Ishikawa (cell line): ENCODE data around the gene RBP3.

Source experiments
- CEBPB ChIP-seq: IDR thresholded peaks from 2 replicates; pipeline ENCODE4 v1.6.1; 2012
- CREB1 ChIP-seq: IDR thresholded peaks from 2 replicates; pipeline ENCODE4 v1.6.1; 2012; ENCODE audit warnings: low read depth
- EGR1 ChIP-seq: IDR thresholded peaks from 2 replicates; pipeline ENCODE4 v1.6.1; 2012
- EP300 ChIP-seq: IDR thresholded peaks from 2 replicates; pipeline ENCODE4 v1.6.1; 2012; ENCODE audit warnings: borderline replicate concordance
- FOXM1 ChIP-seq: IDR thresholded peaks from 2 replicates; pipeline ENCODE4 v1.6.1; 2012; ENCODE audit warnings: low read depth, borderline replicate concordance
- NFIC ChIP-seq: IDR thresholded peaks from 2 replicates; pipeline ENCODE4 v1.6.1; 2012
- RAD21 ChIP-seq: IDR thresholded peaks from 2 replicates; pipeline ENCODE4 v1.6.1; 2012; ENCODE audit warnings: low read depth
- TAF1 ChIP-seq: IDR thresholded peaks from 2 replicates; pipeline ENCODE4 v1.6.1; 2012; ENCODE audit warnings: low read depth, mild to moderate bottlenecking
- TCF12 ChIP-seq: IDR thresholded peaks from 2 replicates; pipeline ENCODE4 v1.6.1; 2012; ENCODE audit warnings: low read depth
- TEAD4 ChIP-seq: IDR thresholded peaks from 2 replicates; pipeline ENCODE4 v1.6.1; 2012
- YY1 ChIP-seq: IDR thresholded peaks from 2 replicates; pipeline ENCODE4 v1.6.1; 2012; ENCODE audit warnings: low read depth
- ZBTB7A ChIP-seq: IDR thresholded peaks from 2 replicates; pipeline ENCODE4 v1.6.1; 2012; ENCODE audit warnings: low read depth
- TF ChIP-seq, protein P1 (sequence below): IDR thresholded peaks from 2 replicates; pipeline ENCODE4 v1.6.1; 2012; ENCODE audit warnings: low read depth, mild to moderate bottlenecking
- TF ChIP-seq, protein P2 (sequence below): IDR thresholded peaks from 2 replicates; pipeline ENCODE4 v1.6.1; 2012
- TF ChIP-seq, protein P3 (sequence below): IDR thresholded peaks from 2 replicates; pipeline ENCODE4 v1.6.1; 2012

Gene RBP3

DNA sequence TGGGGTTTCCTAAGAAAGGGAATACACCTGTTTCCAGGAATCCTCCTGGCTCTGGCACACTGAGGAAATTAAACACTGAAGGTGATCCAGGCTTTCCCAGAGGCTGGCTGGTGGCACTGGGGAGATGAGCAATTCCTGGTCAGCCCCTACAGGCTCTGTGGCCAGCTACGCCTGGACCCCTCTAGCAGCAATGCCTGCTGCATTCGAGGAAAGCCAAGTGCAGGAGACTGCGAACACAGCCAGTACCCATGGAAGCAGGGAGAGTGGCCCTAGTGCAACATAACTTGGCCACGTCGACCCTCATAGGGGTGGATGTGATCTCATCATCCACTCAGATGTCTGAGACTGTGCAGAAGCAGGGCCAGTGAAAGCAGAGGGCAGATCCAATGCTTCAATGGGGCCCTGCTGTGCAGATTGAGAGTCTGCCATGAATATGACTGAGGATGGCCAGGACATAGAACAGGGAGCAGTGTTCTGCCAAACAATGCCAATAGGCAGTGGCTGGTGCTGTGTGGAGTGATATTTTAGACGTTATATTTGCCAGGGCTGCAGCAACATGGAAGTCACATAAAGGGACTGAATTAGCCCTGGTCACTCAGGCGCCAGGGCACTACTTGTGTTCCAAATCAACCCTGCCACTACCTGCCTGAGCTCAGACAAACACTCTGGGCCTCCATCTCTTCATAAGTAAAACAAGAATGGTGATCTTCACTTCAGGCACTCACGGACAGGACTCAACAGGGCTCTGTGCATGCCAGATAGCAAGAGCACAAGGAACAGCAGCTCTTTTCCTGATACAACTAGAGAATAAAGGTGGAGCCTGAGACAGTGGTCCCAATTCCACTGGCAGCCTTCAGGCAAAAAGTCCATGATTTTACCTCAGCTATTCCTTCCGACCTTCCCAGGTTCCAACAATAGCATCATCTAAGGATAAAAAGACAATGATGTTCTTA, 33.5 kb downstream of the RBP3 start:
- TF ChIP-seq NFIC = no peak
- TF ChIP-seq YY1 = no peak

DNA sequence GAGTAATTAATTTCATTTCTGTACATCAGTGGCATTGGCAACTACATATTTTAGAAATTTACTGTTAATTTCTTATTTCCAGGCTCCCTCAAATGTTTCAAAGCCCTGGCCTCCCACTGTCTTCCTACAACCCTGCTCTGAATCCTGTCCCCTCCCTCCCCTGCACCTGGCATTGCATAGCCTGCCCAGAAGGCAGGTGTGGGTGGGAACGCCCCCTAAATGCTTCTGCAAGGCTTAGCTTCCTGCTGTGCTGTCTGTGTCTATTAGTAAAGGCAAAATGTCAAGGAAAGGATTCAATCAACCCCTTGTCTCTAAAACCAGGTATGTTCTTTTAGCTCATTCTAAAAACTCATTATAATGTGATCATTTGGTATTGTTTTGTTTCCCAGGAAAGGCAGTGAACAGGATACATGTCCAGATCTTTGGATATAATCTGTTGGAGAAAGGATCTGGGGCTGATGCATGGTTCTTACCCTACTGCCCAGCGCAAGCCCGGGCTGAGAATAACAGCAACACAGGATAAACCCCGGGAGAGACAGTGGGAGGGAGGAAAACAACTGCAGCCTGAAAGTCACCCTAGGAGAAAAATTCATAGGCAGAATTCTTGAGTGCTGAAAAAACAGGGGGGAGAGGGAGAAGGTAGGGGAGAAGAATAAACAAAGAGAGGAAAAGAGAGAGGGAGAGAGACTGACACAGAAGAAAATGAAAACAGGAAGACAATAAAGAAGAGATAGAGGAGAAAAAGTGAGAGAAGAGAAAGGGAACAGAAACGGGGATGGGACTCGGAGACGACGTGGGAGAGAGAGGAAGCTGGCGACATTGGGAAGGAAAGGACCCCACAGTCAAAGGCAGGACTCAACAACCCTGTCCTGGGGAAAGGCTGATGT, 35.3 kb downstream of the RBP3 start:
- no peak for TF ChIP-seq TEAD4
- no peak for TF ChIP-seq RAD21
- 0 out of 2 replicates have a peak, but pooled peaks have one; percentile 35 for TF ChIP-seq ZBTB7A
- peak; percentile 30; the same call in 1 of the 2 replicates for TF ChIP-seq NFIC
- no peak for TF ChIP-seq YY1
- TF ChIP-seq, protein P1, sequence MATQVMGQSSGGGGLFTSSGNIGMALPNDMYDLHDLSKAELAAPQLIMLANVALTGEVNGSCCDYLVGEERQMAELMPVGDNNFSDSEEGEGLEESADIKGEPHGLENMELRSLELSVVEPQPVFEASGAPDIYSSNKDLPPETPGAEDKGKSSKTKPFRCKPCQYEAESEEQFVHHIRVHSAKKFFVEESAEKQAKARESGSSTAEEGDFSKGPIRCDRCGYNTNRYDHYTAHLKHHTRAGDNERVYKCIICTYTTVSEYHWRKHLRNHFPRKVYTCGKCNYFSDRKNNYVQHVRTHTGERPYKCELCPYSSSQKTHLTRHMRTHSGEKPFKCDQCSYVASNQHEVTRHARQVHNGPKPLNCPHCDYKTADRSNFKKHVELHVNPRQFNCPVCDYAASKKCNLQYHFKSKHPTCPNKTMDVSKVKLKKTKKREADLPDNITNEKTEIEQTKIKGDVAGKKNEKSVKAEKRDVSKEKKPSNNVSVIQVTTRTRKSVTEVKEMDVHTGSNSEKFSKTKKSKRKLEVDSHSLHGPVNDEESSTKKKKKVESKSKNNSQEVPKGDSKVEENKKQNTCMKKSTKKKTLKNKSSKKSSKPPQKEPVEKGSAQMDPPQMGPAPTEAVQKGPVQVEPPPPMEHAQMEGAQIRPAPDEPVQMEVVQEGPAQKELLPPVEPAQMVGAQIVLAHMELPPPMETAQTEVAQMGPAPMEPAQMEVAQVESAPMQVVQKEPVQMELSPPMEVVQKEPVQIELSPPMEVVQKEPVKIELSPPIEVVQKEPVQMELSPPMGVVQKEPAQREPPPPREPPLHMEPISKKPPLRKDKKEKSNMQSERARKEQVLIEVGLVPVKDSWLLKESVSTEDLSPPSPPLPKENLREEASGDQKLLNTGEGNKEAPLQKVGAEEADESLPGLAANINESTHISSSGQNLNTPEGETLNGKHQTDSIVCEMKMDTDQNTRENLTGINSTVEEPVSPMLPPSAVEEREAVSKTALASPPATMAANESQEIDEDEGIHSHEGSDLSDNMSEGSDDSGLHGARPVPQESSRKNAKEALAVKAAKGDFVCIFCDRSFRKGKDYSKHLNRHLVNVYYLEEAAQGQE = no peak
- TF ChIP-seq CEBPB = peak; percentile 31; the same call in 1 of the 2 replicates
- TF ChIP-seq EP300 = no peak
- peak; percentile 66 for TF ChIP-seq EGR1
- TF ChIP-seq FOXM1 = no peak
- TF ChIP-seq, protein P2, sequence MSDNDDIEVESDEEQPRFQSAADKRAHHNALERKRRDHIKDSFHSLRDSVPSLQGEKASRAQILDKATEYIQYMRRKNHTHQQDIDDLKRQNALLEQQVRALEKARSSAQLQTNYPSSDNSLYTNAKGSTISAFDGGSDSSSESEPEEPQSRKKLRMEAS = no peak; the same call in 1 of the 2 replicates
- no peak for TF ChIP-seq CREB1
- peak; percentile 80 for TF ChIP-seq TCF12
- TF ChIP-seq, protein P3, sequence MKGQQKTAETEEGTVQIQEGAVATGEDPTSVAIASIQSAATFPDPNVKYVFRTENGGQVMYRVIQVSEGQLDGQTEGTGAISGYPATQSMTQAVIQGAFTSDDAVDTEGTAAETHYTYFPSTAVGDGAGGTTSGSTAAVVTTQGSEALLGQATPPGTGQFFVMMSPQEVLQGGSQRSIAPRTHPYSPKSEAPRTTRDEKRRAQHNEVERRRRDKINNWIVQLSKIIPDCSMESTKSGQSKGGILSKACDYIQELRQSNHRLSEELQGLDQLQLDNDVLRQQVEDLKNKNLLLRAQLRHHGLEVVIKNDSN = 0 out of 2 replicates have a peak, but pooled peaks have one; percentile 8
- TF ChIP-seq TAF1 = no peak

DNA sequence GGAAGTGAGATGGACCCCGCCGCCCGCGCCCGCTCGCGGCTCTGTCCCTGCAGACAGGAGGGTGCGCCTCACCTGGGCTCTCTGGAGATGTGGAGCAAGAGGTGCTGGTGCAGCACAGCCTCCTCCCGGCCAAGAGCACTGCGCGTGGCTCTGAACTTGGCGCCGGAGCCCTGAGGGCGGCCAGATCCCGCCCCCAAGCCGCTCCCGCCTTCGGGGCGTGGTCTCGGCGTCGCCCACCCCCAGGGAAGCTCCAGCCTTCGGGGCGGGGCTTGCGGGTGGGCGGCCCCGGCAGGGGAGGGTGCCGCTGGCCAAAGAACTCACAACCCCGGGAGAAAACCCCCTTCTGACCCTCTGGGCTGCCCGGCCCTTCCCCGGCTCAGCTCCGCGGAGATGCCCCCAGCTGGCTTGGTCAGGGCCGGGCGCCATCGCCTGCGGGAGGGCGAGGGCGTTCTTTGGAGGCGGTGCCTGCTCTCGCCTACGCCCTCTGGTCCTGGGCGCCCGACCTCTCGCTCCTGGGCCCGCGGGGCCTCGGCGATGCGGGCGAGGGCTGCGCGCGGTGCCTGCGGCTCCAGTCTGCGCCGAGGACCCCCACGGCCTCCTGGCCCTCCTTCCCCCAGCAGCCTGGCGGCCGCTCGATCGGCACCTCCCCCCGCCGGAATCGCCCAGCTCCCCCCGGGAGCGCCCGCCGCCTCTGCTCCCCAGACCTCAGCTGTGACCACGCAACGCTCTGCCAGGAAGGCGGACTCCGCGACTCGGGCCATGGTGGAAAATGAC, 36.2 kb downstream of the RBP3 start, which contains the start of gene ZNF488:
TSS of gene ZNF488 (minus strand) at position 146 of the 774 bp plus-strand sequence. CDS start 15,464 bp downstream, outside the sequence.
- TF ChIP-seq, protein P2 = peak; percentile 62; the same call in 1 of the 2 replicates
- TF ChIP-seq TEAD4 (no peak), RAD21 (no peak), YY1 (no peak), CEBPB (no peak), EGR1 (peak; percentile 20; the same call in 1 of the 2 replicates), EP300 (no peak), ZBTB7A (no peak; the same call in 1 of the 2 replicates), TCF12 (no peak), NFIC (no peak), TAF1 (peak; percentile 59; the same call in 1 of the 2 replicates), FOXM1 (no peak), CREB1 (no peak)
- TF ChIP-seq, protein P3 = no peak
- TF ChIP-seq, protein P1 = no peak

DNA sequence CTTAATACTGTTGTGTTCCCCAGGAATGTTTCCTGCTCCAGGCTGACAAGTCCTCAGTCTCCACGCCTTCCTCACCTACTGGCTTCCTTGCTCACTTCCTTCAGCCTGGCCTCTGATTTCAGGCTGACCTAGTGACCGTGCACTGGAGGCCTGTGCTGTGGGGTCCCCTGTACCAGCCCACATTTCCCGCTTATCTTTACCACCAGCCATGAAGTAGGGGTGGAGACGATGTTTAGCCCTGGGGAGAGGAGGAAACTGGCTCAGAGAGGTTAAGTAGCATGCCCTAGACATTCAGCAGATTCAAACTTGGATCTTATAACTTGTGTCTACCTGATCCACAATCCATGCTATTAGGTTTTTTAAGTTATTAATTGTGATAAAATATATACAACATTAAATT, 40.7 kb downstream of the RBP3 start:
- no peak for TF ChIP-seq CEBPB
- no peak for TF ChIP-seq TAF1
- TF ChIP-seq YY1 = no peak
- TF ChIP-seq FOXM1 = no peak
- no peak for TF ChIP-seq NFIC
- no peak for TF ChIP-seq TCF12
- TF ChIP-seq, protein P2 = no peak
- TF ChIP-seq CREB1 = no peak
- no peak for TF ChIP-seq EP300
- no peak for TF ChIP-seq EGR1
- TF ChIP-seq, protein P1 = no peak
- TF ChIP-seq, protein P3 = no peak
- no peak for TF ChIP-seq RAD21
- TF ChIP-seq ZBTB7A = no peak
- no peak for TF ChIP-seq TEAD4
